ENCODE measurements around the gene PXYLP1.
"Not testable (repeated sequence)": the region's sequence is repeated elsewhere in the genome, so short reads cannot be mapped to it uniquely, and the experiment has no call there.

The PXYLP1 gene

GRCh38 chr3:141231101-141231951, at the start of gene PXYLP1:
PXYLP1 (plus strand) TSS chr3:141231825; CDS start chr3:141260176, 28,351 bp downstream.
- DNase-seq: peak; percentile 70

GRCh38 chr3:141183606-141184005, 48.0 kb upstream of the PXYLP1 start:
- DNase-seq: no peak

GRCh38 chr3:141184430-141184829, 47.2 kb upstream of the PXYLP1 start:
- DNase-seq: no peak

- no peak for DNase-seq
These were observed 40.4 kb upstream of the PXYLP1 start for GRCh38 chr3:141191097-141191749.

- DNase-seq: peak; percentile 92
These were observed 39.3 kb upstream of the PXYLP1 start for GRCh38 chr3:141192345-141192744.

- no peak for DNase-seq
These were observed 38.4 kb upstream of the PXYLP1 start for GRCh38 chr3:141193066-141193830.

GRCh38 chr3:141201122-141201521, 30.5 kb upstream of the PXYLP1 start:
- no peak for DNase-seq

GRCh38 chr3:141202682-141203081, 28.9 kb upstream of the PXYLP1 start:
- DNase-seq: no peak

- no peak for DNase-seq
These were observed 27.8 kb upstream of the PXYLP1 start for GRCh38 chr3:141203866-141204265.

- DNase-seq: no peak
These were observed 27.3 kb upstream of the PXYLP1 start for GRCh38 chr3:141204343-141204742.

GRCh38 chr3:141211306-141211705, 20.3 kb upstream of the PXYLP1 start:
- not testable (repeated sequence) for DNase-seq

GRCh38 chr3:141212101-141212500, 19.5 kb upstream of the PXYLP1 start:
- DNase-seq: no peak

GRCh38 chr3:141212555-141212954, 19.1 kb upstream of the PXYLP1 start:
- DNase-seq: no peak

- DNase-seq: no peak
These were observed 14.7 kb upstream of the PXYLP1 start for GRCh38 chr3:141216975-141217374.

GRCh38 chr3:141217389-141217788, 14.2 kb upstream of the PXYLP1 start:
- DNase-seq: no peak

GRCh38 chr3:141218162-141218835, 13.3 kb upstream of the PXYLP1 start:
- no peak for DNase-seq

GRCh38 chr3:141218926-141219325, 12.7 kb upstream of the PXYLP1 start:
- DNase-seq: no peak

- DNase-seq: no peak
These were observed 7.9 kb upstream of the PXYLP1 start for GRCh38 chr3:141223673-141224166.

GRCh38 chr3:141225939-141226338, 5.7 kb upstream of the PXYLP1 start:
- no peak for DNase-seq

- DNase-seq: no peak
These were observed 4.4 kb upstream of the PXYLP1 start for GRCh38 chr3:141227216-141227615.

- DNase-seq: no peak
These were observed 3.9 kb upstream of the PXYLP1 start for GRCh38 chr3:141227752-141228151.

- peak; percentile 70 for DNase-seq
These were observed 3.2 kb upstream of the PXYLP1 start for GRCh38 chr3:141228395-141228794.

GRCh38 chr3:141229132-141229531, 2.5 kb upstream of the PXYLP1 start:
- DNase-seq: peak; percentile 22

All from NCI-H2029 (cell line).